ENCODE data around the gene PCK1. TPM values are rescaled to one million over a fixed set of nuclear protein-coding genes. Genes with fewer than 3 reads are reported as not detected.

PCK1 gene
- total and polyA plus RNA-seq, 2 of the 13 experiments (the other 11 are each of a cell fraction or from before 2014, with no cell fraction given): 6.5 to 12.6 TPM

DNA sequence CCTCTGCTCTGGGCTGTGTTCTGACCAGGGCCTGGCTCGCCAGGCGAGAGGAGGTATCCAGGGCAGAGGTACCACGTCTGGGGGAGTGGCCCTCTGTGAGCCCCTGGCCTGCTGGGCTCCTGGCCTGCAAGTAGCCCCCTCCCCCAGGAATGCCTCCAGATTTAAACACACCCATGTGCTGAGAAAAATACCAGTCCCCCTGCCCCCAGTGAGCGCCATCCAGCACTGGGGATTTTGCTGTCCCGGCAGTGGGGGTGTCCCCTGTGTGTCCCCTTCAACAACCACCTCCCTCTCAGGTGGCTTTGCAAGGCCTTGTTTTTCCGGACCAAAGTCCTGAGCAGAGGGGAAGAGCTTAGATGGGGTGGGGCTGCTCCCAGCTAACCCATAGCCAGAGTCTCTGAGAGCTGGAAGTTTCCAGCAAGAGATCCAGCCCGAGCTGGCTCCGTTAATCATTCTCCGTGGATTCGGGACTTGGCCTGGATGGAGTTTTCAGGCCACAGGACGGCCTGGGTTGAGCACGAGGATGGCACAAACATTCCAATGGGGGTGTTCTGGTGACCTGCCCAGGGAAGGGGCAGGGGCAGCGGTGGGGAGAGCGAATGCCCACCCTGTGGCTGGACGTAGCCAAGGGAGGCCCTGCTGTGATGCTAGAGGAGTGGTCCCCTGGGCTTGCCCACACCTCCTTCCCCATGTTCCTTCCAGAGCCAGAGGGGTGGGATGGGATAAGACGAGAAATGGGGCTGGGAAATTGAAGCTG is 29.0 kb downstream of the PCK1 start (continued):
- TF ChIP-seq, protein P1, sequence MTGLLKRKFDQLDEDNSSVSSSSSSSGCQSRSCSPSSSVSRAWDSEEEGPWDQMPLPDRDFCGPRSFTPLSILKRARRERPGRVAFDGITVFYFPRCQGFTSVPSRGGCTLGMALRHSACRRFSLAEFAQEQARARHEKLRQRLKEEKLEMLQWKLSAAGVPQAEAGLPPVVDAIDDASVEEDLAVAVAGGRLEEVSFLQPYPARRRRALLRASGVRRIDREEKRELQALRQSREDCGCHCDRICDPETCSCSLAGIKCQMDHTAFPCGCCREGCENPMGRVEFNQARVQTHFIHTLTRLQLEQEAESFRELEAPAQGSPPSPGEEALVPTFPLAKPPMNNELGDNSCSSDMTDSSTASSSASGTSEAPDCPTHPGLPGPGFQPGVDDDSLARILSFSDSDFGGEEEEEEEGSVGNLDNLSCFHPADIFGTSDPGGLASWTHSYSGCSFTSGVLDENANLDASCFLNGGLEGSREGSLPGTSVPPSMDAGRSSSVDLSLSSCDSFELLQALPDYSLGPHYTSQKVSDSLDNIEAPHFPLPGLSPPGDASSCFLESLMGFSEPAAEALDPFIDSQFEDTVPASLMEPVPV (CRISPR knock-in tag; IDR thresholded peaks at IDR 0.05): peak; percentile 88
- TF ChIP-seq, protein P2, sequence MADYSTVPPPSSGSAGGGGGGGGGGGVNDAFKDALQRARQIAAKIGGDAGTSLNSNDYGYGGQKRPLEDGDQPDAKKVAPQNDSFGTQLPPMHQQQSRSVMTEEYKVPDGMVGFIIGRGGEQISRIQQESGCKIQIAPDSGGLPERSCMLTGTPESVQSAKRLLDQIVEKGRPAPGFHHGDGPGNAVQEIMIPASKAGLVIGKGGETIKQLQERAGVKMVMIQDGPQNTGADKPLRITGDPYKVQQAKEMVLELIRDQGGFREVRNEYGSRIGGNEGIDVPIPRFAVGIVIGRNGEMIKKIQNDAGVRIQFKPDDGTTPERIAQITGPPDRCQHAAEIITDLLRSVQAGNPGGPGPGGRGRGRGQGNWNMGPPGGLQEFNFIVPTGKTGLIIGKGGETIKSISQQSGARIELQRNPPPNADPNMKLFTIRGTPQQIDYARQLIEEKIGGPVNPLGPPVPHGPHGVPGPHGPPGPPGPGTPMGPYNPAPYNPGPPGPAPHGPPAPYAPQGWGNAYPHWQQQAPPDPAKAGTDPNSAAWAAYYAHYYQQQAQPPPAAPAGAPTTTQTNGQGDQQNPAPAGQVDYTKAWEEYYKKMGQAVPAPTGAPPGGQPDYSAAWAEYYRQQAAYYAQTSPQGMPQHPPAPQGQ (CRISPR knock-in tag; IDR thresholded peaks at IDR 0.05; ENCODE audit: borderline replicate concordance): no peak
- no peak for TF ChIP-seq ZNF382 (CRISPR knock-in tag; IDR thresholded peaks at IDR 0.05; ENCODE audit: borderline replicate concordance)
- TF ChIP-seq KLF12 (CRISPR knock-in tag; IDR thresholded peaks at IDR 0.05; ENCODE audit: borderline replicate concordance): peak; percentile 83; the same call in 1 of the 2 replicates
- TF ChIP-seq NRL (CRISPR knock-in tag; IDR thresholded peaks at IDR 0.05; ENCODE audit: borderline replicate concordance): no peak; the same call in 1 of the 2 replicates
- no peak for TF ChIP-seq RFX3 (CRISPR knock-in tag; IDR thresholded peaks at IDR 0.05)
- TF ChIP-seq, protein P3, sequence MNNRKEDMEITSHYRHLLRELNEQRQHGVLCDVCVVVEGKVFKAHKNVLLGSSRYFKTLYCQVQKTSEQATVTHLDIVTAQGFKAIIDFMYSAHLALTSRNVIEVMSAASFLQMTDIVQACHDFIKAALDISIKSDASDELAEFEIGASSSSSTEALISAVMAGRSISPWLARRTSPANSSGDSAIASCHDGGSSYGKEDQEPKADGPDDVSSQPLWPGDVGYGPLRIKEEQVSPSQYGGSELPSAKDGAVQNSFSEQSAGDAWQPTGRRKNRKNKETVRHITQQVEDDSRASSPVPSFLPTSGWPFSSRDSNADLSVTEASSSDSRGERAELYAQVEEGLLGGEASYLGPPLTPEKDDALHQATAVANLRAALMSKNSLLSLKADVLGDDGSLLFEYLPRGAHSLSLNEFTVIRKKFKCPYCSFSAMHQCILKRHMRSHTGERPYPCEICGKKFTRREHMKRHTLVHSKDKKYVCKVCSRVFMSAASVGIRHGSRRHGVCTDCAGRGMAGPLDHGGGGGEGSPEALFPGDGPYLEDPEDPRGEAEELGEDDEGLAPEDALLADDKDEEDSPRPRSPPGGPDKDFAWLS (CRISPR knock-in tag; IDR thresholded peaks at IDR 0.05; ENCODE audit: borderline replicate concordance): no peak
- no peak for TF ChIP-seq ZKSCAN5 (CRISPR knock-in tag; IDR thresholded peaks at IDR 0.05)
- TF ChIP-seq REL (CRISPR knock-in tag; conservative IDR thresholded peaks at IDR 0.05): 0 out of 2 replicates have a peak, but pooled peaks have one; percentile 52
- TF ChIP-seq, protein P4, sequence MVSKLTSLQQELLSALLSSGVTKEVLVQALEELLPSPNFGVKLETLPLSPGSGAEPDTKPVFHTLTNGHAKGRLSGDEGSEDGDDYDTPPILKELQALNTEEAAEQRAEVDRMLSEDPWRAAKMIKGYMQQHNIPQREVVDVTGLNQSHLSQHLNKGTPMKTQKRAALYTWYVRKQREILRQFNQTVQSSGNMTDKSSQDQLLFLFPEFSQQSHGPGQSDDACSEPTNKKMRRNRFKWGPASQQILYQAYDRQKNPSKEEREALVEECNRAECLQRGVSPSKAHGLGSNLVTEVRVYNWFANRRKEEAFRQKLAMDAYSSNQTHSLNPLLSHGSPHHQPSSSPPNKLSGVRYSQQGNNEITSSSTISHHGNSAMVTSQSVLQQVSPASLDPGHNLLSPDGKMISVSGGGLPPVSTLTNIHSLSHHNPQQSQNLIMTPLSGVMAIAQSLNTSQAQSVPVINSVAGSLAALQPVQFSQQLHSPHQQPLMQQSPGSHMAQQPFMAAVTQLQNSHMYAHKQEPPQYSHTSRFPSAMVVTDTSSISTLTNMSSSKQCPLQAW (CRISPR knock-in tag; IDR thresholded peaks at IDR 0.05): peak; percentile 99
- TF ChIP-seq TBX3 (IDR thresholded peaks at IDR 0.05; ENCODE audit: borderline replicate concordance): no peak
- no peak for TF ChIP-seq MTF1 (CRISPR knock-in tag; IDR thresholded peaks at IDR 0.05)
- TF ChIP-seq, protein P5, sequence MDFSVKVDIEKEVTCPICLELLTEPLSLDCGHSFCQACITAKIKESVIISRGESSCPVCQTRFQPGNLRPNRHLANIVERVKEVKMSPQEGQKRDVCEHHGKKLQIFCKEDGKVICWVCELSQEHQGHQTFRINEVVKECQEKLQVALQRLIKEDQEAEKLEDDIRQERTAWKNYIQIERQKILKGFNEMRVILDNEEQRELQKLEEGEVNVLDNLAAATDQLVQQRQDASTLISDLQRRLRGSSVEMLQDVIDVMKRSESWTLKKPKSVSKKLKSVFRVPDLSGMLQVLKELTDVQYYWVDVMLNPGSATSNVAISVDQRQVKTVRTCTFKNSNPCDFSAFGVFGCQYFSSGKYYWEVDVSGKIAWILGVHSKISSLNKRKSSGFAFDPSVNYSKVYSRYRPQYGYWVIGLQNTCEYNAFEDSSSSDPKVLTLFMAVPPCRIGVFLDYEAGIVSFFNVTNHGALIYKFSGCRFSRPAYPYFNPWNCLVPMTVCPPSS (IDR thresholded peaks at IDR 0.05): no peak
- TF ChIP-seq ZNF747 (CRISPR knock-in tag; IDR thresholded peaks at IDR 0.05; ENCODE audit: borderline replicate concordance): no peak
- TF ChIP-seq ATF7 (IDR thresholded peaks at IDR 0.05): no peak
- TF ChIP-seq ATF7 (CRISPR knock-in tag; IDR thresholded peaks at IDR 0.05): 0 out of 2 replicates have a peak, but pooled peaks have one; percentile 44
- TF ChIP-seq RBM22 (optimal IDR thresholded peaks at IDR 0.05; ENCODE audit: low read length): no peak
- peak; percentile 62; the same call in 1 of the 2 replicates for TF ChIP-seq ZNF792 (CRISPR knock-in tag; IDR thresholded peaks at IDR 0.05)
- TF ChIP-seq ZNF333 (CRISPR knock-in tag; IDR thresholded peaks at IDR 0.05; ENCODE audit: borderline replicate concordance): no peak
